ENCODE measurements around the gene DRAXIN.
A peak's percentile ranks its signal among the peaks of the same experiment; 100 is the strongest.

Gene DRAXIN

DNA sequence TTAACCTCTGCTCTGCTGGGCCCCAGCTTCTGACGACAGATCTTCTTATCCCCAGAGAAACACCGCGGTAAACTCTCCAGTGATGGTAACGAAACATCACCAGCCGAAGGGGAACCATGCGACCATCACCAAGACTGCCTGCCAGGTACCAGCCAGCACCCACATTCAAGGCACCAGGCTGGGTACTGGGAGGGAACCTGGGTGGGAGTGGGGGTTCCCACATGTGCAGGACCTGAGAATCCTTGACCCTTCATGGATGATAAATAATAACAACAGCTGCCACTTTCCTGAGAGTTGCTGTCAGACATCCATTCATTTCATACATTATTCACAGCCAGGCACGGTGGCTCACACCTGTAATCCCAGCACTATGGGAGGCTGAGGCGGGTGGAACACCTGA lies 20.8 kb downstream of the DRAXIN start:
- DNase-seq = no peak

DNA sequence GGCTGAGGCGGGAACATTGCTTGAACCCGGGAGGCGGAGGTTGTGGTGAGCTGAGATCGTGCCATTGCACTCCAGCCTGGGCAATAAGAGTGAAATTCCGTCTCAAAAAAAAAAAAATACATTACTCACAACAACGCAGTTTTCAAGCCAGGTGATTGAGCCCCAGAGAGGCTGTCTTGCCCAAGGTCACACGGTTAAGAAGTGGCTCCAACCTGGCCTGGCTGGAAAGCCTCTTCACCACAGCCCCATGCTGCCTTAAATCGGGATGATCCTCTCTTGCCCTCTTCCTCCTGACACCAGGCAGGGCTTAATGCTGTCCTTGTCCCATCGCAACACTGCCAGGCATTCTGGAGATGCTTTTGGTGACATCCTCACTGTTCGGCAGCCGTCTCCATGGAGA lies 21.6 kb downstream of the DRAXIN start:
- no peak for DNase-seq

DNA sequence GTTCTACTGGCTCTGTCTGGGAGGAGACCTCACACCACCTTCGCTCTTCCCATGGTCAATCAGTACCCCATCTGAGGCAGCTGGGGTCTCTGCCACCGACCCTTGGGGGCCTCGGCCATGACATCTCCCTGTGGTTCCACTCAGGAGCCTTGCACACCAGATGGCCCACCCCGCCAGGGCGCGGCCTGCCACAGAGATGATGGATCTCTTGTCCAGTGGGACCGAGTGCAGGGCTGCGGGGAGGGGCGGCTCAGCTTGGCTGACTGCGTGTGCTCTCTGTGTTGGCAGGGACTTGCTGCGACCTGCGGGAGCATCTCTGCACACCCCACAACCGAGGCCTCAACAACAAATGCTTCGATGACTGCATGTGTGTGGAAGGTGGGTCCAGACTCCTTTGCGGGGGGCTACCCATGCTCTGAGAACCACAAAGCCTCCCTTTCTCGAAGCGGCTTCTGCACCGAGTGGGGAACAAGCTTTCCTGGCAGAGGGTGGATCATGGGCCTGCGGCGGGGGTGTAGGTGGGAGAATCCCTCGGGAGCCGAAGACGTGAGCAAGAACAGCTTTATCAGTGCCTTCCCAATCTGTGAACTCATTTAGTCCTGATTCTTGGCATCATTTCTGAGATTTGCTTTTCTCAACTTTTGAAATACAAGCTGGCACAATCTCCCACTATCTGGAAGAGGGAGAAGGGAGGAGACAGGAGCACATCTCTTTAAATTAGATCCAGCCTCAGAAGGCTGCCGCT lies 23.5 kb downstream of the DRAXIN start:
- no peak for DNase-seq

DNA sequence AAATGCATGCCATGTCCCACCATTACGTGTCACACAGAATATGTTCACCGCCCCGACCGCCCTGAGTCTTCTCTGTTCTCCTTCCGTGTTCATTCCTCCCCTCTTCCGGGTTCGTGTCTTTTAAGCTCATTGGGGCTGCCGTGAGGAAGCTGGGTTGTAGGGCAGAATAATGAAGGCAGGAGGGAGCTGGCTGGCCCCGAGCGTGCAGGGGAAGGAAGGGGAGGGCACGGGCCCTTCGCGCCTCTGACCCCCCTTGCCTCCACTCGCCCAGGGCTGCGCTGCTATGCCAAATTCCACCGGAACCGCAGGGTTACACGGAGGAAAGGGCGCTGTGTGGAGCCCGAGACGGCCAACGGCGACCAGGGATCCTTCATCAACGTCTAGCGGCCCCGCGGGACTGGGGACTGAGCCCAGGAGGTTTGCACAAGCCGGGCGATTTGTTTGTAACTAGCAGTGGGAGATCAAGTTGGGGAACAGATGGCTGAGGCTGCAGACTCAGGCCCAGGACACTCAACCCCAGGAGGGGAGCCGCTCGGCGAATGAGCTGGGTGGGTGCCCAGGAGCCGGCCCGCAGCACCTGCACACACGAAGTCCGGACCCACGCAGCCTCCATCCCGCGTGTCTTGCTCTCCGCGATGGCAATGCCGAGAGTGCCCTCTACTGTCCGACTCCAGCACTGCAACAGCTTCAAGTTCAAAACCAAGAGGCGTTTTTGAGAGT lies 28.0 kb downstream of the DRAXIN start:
- DNase-seq = peak; percentile 88

DNA sequence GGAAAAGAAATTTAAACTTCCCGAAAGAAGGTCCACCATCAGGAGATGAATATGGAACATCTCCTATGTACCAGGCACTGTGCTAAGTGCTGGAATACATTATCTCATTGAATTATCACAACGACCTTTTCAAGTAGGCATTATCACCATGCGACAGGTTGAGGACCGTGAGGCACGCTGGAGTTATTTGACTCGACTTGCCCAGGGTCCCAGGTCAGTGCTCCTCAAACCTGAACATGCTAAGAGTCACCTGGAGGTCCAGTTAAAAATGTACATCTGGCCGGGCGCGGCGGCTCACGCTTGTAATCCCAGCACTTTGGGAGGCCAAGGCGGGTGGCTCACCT lies 28.5 kb downstream of the DRAXIN start:
- no peak for DNase-seq

DNA sequence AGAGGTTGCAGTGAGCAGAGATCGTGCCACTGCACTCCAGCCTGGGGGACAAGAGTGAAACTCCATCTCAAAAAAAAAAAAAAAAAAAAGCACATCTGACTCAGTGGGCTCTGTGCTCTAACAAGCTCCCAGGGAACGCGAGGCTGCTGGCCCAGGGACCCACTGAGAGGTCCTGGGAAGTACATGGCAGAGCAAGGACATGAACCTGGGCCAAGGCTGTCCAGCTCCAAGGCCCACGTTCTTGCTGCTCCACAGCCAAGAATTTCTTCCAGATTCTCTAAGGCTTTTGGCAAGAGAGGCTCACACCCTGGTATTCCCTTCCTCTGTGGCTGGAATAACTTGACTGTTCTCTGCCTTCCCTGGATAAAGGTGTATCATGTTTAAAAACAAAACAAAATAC lies 29.0 kb downstream of the DRAXIN start:
- no peak for DNase-seq

DNA sequence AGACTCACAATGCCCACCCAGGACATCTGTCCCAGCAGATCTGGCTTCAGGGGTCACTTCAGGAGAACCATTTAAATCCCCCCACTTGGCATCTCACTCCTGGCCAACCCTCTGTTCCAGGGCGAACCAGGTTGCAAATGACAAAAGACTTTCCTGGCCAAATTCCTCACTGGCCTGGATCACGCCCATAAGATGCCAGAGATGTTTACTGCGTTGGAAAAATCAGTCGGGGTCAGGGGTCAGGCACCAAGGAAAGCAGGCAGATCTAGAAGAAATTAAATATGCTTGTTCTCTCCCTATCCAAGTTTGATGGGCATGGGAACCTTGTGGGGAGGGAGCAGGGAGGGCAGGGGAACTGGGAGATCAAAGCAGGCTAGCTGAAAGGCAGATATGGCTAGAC lies 29.8 kb downstream of the DRAXIN start:
- DNase-seq = no peak

DNA sequence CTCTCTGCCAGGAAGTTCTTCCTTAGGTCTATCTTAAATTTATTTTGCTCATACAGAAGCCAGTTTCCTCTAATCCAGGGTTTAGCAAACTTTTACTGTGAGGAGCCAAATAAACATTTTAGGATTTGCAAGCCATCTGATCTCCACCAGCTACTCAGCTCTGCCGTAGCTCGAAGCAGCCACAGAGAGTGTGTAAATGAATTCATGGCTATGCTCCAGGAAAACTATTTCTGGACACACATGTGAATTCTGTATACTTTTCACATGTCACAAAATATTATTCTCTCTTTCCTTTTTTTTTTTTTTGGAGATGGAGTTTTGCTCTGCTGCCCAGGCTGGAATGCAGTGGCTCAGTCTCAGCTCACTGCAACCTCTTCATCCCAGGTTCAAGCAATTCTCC lies 31.0 kb downstream of the DRAXIN start:
- no peak for DNase-seq

DNA sequence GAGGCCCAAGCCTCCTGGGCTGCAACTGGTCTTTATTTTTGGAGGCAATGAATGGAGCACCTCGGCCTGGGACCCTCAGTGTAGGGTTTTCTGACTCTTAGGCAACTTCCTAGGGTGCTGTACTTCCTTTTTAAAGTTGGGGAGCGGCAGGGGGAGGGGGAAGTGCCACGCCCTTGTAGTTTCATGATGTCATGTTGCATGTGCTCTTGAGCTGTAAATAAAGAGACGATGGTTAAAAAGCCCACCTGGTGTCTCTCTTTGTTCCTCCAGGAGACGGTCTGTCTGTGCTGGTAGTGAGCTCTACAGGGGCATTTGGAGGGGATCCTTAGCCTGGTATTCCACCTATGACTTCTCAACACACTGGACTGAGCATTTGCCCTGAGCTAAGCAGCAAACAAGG lies 34.1 kb downstream of the DRAXIN start:
- no peak for DNase-seq

DNA sequence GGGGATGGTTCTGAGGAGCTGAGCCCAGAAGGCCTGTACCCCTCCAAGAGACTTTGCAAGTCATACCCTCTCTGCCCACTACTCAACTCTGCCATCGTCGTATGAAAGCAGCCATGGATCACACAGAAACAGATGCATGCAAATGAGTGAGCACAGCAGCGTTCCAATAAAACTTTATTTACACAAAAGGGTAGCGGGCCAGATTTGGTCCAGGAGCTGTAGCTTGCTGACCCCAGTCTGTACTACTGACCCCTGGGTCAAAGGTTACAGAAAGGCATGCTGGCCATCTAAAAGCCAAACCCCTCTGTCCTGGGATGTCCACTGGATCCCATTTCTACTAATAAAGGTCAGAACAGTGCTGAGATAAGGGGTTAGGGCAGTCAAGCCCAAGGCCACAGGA lies 35.6 kb downstream of the DRAXIN start:
- DNase-seq = no peak

DNA sequence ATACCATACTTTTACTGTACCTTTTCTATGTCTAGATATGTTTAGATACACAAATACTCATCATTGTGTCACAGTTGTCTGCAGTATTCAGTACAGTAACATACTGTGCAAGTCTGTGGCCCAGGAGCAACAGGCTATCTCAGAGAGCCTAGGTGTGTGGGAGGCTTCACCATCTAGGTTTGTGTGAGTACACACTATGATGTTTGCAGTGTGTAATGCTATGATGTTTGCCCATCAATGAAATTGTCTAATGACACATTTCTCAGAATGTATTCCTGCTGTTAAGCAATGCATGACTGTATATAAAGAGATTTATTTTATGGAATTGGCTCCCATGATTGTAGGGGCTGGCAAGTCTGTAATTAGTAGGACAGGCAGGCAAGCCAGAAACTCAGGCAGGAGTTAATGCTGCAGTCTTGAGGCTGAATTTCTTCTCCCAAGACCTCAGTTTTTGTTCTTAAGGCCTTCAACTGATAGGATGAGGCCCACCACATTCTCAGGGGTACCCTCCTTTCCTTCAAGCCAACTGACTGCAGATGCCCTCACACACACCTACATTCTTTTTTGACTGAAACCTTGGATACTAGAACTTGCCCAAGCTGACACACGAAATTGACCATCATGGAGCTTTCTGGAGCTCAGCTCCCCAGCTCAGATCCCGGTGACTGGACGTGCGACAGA lies 36.8 kb downstream of the DRAXIN start:
- no peak for DNase-seq

DNA sequence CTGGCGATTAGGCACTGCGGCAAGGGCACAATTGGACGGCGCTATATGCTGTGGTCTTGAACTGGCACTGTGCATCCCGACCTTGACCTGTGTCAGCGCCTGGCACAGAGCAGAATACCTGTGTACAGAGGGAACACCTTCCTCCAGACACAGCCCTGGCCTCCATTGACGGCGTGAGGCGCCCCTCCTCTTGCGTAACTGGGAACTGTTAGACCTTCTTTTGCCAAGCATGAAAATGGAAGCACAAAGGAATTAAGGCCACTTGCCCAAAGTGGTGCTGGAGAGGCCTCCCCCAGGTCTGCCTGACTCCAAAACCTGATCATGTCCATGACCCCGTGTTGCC lies 37.6 kb downstream of the DRAXIN start:
- no peak for DNase-seq

DNA sequence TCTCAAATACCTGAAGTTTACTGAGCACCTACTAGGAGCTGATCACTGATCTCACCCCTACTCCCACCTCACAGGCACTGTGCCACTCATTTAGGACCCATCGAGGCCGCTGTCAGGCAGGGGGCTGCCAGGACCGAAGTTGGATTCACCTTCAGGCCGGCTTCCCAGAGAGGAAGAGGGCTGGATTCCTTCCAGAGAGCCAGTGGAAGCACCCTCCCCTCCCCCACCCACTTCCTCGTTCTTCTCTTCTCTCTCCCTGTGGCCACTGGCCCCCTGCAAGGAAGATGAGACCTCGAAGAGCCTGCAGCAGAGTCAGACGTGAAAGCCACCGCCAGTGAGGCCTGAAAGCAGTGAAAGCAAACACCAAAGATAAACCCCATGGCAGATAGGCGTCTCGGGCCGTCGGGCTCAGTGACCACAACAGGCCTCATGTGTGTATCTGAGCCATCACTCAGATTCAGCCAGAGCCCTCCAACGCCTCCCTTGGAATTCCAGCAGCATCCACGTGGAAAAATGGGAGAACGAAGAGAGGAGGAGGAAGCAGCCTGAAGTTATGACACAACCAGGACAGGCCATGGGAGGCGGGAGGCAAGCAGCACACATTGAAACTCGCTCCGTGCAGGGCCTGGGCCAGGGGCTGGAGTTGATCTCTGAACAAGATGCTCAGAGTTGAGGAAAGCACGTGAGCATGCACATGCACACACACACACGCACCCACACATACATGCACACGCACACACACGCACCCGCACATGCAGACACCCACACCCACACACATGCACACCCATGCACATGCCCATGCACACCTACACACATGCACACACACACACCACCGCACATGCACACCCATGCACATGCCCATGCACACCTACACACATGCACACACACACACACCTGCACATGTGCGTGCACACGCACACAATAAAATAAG lies 38.3 kb downstream of the DRAXIN start:
- no peak for DNase-seq

DNA sequence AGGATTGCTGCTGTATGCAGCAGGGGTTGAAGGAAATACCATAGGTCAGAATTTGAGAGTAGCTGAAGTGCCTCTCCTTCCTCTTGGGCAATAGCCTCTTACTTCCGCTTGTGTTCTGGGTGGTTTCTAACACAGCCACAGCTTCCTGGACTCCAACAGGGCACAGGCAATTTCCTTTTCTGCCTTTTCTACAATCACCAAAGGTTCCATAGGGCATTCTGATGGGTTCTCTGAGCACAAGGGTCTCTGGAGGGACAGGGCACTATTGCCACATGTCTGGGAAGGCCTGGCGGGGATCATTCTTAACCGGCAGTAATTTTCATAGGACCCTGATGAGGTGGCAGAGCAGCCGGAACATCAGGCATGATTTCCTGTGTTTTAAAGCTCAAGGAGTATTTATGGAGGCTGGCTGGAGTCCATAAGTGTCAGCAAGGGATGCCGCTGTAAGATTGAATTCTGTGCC lies 39.0 kb downstream of the DRAXIN start:
- DNase-seq = peak; percentile 60

DNA sequence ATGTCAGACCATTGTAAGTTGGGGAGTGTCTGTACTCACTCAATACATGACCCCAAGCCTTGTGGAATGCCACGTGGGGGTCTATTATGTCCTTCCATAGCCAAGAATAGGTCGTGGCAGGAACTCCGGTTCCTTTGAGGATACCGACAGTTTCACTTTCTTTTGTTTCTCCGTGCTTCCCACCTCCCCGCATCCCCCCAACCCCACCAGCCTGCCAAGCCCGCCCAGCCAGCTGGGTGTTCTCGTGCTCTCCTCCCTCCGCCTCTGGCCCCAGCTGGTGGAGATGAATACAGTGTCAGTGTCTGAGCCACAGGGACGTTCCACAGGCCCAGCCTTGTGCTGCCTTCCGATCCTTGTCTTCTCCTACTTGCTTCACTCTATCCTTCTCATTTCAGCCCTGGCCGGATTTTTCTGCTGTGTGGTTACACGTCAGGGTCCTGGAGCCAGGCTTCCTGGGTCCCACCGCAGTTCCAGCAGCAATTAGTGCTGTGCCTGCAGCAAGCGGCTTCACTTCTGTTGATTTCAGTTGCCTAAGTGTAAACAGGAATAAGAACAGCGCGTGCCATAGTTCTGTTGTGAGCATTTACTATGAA lies 40.3 kb downstream of the DRAXIN start:
- DNase-seq = peak; percentile 27

DNA sequence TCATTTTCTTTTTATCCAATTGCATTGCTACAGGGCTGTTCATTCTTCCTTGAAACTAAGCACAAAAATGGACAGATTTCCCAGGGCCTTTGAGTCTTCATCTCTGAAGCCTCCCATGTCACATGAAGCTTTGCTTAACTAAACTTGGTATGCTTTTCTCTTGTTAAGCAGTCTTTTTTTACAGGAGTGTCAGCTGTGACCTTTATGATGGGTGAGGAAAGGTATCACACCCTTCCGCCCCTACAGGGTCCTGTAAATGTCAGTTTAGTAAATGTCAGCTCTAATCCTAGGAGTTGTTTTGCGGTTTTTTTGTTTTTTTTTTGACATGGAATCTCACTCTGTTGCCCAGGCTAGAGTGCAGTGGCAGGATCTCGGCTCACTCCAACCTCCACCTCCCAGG lies 41.8 kb downstream of the DRAXIN start:
- no peak for DNase-seq

DNA sequence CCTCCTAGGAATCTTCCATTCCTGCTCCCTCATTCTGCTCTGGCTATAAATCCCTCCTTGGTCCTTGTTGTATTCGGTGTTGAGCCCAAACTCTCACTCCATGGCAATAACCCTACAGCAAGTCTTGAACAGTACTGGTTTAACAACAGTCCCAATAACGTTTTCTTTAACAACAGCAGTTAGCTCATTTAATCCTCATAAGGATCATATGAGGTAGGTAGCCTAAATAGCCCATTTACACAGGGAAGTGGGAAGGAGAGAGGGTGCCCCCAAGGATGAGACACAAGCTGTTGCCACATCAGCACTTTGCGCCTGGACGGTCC lies 44.0 kb downstream of the DRAXIN start:
- DNase-seq = no peak

DNA sequence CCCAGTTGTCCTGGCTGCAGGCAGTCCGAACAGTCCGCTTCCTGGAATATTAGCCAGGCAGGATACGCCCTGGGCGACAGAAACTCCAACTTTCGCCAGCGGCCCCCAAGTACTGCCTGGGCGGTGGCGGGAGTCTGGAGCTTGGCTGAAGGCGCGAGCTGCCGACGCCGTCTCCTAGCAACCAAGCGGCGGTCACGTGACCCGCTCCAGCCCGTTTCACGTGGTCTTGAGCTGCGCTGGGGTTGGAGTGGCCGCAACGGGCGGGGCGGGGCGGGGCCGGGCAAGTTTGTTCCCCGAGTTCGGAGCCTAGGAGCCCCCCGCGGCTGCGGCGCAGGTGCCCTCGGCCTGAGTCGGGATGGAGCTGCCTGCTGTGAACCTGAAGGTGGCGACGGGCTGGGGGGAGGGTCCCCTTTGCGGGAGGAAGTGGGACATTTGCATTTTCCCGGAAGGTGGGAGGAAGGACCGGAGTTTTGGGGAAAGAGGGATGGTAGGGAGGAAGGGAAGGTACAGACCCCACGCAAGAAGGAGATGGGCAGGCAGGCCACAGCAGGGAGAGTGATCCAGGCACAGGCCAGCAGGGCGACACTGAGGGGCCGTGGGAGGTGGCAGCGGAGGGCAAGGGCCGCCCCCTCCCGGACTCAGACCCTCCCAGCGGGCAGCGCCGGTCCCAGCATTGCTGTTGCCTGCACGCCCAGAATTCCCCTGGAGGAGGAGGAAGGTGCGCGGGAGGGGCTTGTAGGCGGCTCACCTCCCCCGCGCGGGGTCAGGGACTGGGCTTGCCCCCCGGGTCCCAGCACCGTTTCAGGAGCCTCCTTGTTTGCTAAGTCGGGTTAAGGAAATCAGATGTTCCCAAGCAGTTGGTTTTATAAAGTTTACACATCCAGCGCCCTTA lies 44.6 kb downstream of the DRAXIN start, which contains the start of gene AGTRAP:
AGTRAP (plus strand) TSS at position 283 of the 892 bp plus-strand sequence; CDS start at position 356, 73 bp downstream.
- DNase-seq = peak; percentile 89

DNA sequence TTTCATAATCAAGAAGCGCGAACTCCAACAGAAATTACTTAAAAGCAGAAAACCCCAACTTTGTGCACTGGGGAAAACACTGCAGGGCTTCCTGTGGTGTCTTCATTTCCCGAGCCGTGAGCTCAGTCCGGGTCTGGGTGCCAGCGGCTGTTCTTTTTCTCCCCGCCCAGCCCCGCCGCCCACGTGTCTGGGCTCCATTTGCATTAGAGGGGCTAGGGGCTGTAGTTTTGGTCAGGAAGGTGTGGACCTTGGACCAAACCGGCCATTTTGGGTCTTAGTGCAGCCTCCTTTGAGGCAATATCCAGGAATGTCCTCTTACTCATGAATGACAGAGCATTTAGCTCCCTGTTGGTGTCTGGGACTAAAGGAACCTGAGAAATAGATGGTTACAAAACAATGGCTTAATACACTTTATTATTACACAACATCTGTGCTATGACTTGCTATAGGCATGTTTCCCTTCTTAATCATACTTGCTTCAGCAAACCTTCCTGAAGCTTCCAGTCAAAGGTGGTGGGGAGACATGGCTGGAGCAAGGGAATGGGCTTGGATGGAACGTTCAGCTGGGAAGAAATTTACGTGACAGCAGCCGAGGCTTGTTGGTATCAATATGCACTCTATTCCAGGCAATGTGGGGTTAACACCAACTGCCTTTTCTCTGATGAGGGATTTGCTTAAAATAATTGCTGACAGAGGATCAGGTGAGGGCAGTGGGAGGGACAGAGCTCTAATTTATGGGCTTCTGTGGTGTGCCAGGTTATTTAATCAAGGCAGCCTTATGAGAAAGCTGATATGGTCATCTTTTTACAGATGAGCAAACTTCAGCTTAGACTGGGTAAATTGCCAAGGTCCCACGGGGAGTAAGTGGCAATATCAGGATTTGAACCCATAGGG lies 45.5 kb downstream of the DRAXIN start:
- peak; percentile 49 for DNase-seq

DNA sequence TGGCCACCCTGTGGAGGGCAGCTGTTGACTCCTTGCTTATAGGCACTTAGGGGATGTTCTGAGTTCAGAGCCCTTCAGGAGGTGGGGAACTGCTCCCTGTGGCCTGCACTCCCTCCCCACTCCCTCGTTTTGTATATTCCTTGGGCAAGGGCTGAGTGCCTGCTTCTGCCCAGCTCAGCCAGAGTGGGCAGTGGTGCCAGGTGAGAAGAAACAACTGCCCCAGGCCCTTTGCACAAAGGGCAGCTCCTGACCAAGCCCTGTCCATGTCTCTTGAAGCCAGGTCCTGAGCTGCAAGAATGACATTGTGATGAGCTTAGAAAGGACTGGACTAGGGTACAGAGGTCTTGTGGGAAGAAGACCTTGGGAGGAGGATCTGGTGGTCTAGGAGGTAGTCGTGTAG lies 46.6 kb downstream of the DRAXIN start:
- no peak for DNase-seq

DNA sequence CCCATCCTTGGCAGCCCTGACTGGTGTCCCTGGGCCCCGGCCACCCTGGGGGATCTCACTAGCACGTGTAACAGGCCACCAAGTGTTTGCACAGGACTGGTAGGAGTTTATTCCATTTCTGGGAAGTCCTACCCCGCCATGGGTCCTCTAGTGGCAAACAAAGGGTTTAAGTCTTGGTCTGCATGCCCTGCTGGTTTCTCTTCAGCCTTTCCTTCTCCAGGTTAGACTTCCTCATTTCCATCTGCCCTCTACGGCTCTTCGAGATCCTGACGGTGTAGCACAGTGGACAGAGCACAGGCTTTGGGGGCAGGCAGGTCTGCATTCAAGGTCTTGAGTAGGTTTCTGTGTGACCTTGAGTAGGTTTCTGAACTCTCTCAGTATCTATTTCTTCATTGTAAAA lies 47.3 kb downstream of the DRAXIN start:
- DNase-seq = no peak

All from CD4-positive, alpha-beta T cell treated with Interleukin-12 subunit alpha and Interleukin-12 subunit beta, for 1 hour (primary cell).